T-helper 1 cell treated with Interleukin-12 subunit alpha and Interleukin-12 subunit beta and Interleukin-4 antibody, amounts not matched to agents 30 μg/mL and 1 μg/mL, for 36 hours (primary cell): ENCODE measurements around the gene SLIT1.
"Not testable (repeated sequence)": the region's sequence is repeated elsewhere in the genome, so short reads cannot be mapped to it uniquely, and the experiment has no call there.

Source experiments
- H3K27ac Mint-ChIP-seq: one replicate; pipeline ENCODE4 v1.8.0; 2021; ENCODE audit warnings: mild to moderate bottlenecking, mixed read lengths
- H3K27me3 Mint-ChIP-seq: one replicate; pipeline ENCODE4 v1.8.0; 2021; ENCODE audit warnings: low read depth, mixed read lengths
- H3K36me3 Mint-ChIP-seq: one replicate; pipeline ENCODE4 v1.8.0; 2021; ENCODE audit warnings: low read depth, mixed read lengths
- H3K4me1 Mint-ChIP-seq: one replicate; pipeline ENCODE4 v1.8.0; 2021; ENCODE audit warnings: low read depth, mixed read lengths
- H3K4me3 Mint-ChIP-seq: one replicate; pipeline ENCODE4 v1.8.0; 2021; ENCODE audit warnings: mild to moderate bottlenecking, moderate library complexity, mixed read lengths
- H3K9me3 Mint-ChIP-seq: one replicate; pipeline ENCODE4 v1.8.0; 2021; ENCODE audit warnings: mixed read lengths

SLIT1 gene

DNA sequence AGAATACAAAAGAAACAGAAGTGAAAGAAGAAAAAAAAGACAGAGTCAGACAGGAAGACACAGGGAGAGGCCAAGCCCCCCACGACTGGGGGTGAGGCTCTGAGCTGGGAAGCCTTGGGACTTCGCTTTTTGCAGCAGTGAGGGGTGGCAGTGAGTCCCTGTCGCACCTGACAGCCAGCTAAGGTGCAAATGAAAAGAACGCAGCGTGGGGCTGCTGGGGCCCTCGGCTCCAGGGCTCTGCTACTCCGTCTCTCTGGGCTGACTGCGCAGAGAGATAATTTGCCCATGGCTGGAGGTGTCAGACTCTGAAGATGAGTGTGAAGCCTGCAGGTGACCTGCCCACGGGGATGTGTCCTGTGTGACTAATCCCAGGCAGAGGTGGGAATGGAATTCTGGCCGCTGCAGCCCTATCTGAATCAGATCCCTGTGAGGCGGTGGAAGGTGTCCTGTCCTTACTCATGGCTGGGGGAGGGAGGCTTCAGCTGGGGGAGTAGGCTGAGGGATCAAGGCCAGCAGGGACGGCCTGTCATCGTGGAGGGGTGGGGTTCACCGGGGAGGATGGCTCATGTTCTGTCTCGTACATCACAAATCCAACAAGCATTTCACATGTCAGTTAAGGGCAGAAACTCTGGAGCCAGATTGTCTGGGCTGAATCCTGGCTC is 96.4 kb downstream of the SLIT1 start:
- no peak overlapping the region for H3K27ac Mint-ChIP-seq
- no peak overlapping the region for H3K4me3 Mint-ChIP-seq
- peaks cover 48% of the 10 kb centered on the region for H3K27me3 Mint-ChIP-seq
- H3K36me3 Mint-ChIP-seq, result no peaks in the 10 kb centered on the region
- no peaks in the 10 kb centered on the region for H3K9me3 Mint-ChIP-seq
- no peaks in the 10 kb centered on the region for H3K4me1 Mint-ChIP-seq

DNA sequence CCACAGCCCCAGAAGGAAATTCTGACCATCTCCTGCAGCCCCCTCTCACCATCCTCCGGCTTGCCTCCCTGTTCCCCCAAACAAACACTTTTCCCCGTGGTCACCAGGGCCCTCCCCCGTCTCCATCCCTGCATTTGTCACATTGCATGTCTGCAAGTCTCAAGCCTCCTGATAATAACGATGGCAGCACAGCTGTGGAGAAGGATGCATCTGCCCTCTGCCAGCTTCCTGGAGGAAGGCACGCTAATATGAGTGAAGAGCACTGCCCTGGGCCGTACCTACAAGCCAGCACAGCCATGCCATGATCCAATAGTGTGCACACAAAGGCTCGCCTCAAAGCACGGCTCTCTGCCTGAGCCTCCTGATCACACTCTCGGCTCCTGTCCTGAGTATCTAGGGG is 98.5 kb downstream of the SLIT1 start:
- no peak overlapping the region for H3K27ac Mint-ChIP-seq
- H3K9me3 Mint-ChIP-seq, result no peaks in the 10 kb centered on the region
- H3K36me3 Mint-ChIP-seq, result no peaks in the 10 kb centered on the region
- no peak overlapping the region for H3K4me3 Mint-ChIP-seq
- peaks cover 41% of the 10 kb centered on the region for H3K27me3 Mint-ChIP-seq
- no peaks in the 10 kb centered on the region for H3K4me1 Mint-ChIP-seq

DNA sequence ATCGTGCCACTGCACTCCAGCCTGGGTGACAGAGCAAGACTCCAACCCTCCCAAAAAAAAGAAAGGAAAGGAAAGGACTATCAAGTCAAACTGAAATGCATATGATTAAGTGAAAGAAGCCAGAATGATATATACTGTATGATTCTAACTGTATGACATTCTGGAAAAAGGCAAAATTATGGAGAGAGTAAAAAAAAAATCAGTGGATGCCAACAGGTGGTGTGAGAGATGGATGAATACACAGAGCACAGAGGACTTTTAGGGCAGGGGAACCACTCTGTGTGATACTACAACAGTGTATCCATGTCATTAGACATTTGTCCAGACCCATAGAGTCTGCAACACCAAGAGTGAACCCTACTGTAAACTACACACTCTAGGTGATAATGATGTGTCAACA is 99.2 kb downstream of the SLIT1 start:
- Mint-ChIP-seq H3K4me3 (no peak overlapping the region), H3K27ac (no peak overlapping the region), H3K27me3 (peaks cover 40% of the 10 kb centered on the region)

DNA sequence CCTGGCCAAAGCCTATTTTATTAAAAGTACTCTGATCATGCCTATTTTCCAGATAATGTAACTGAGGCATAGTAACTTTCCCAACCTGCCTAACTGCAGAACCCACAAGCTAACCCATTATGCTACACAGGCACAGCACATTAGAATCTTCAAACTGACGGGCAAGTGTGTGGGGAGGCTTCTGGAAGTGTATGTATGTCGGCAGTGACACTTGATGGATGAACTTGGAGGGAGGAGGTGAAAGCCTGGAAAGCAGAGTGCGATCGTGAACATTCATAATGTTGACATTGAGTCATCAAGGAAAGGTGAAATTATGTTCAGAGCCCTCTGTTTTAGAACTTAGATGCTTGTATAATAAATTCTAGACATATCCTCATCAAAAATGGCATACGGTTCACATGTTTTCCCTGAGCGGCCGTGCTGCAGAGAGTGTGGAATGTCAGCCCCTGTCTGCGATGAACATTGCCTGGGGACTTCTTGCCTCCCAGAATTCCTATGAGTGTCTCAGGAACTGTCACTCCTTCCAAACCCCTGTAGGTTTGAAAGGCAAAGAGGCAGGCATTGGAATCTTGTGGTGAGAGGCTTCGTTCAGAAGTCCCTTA is 102.4 kb downstream of the SLIT1 start:
- Mint-ChIP-seq H3K36me3 (no peaks in the 10 kb centered on the region), H3K4me1 (no peaks in the 10 kb centered on the region), H3K9me3 (no peaks in the 10 kb centered on the region), H3K27ac (no peak overlapping the region), H3K4me3 (no peak overlapping the region), H3K27me3 (peaks cover 32% of the 10 kb centered on the region)

More for the DNA sequence above, 99.2 kb downstream of the SLIT1 start:
- H3K4me1 Mint-ChIP-seq, result no peaks in the 10 kb centered on the region
- H3K36me3 Mint-ChIP-seq, result no peaks in the 10 kb centered on the region
- H3K9me3 Mint-ChIP-seq, result no peaks in the 10 kb centered on the region

DNA sequence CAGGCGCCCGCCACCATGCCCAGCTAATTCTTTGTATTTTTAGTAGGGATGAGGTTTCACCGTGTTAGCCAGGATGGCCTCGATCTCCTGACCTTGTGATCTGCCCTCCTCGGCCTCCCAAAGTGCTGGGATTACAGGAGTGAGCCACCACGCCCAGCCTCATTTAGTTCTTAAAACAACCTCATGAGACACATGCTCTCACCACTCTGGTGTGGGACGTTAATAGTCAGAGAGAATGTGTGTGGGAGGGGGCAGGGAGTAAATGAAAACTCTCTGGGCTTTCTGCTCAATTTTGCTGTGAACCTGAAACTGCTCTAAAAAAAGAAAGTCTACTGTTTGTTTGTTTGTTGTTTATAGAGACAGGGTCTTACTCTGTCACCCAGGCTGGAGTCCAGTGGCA is 103.2 kb downstream of the SLIT1 start:
- not testable (repeated sequence) for H3K27ac Mint-ChIP-seq, H3K9me3 Mint-ChIP-seq, H3K4me3 Mint-ChIP-seq, H3K4me1 Mint-ChIP-seq, H3K36me3 Mint-ChIP-seq
- H3K27me3 Mint-ChIP-seq, result peaks cover 30% of the 10 kb centered on the region

DNA sequence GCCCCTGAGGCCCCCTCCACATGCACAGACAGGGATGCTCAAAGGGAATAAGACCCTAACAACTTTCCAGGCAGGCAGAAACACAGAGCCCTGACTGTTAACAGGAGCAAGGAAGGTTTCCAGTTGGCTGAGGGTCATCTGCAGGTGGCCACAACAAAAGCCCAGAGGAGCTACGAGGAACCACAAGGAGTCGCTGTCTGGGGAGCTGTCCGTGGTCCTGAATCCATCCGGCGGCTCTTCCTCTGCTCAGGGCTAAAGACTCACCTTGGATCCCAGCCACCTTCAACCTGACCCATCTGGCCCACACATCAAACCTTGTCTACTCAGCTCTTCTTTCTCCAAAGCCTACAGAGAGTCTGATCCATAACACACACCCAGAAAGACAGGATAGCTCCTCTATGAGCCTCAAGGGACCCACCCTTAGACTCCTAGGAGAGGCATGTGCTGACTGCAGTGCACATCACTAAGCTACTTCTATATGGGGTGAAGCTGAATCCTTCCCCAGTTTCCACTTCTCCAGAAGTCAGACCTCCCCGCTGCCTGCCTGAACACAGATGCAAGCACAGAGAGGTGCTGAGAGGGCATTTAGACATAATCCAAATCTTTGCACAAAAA is 104.0 kb downstream of the SLIT1 start:
- H3K27me3 Mint-ChIP-seq, result peaks cover 26% of the 10 kb centered on the region
- no peak overlapping the region for H3K27ac Mint-ChIP-seq
- no peak overlapping the region for H3K4me3 Mint-ChIP-seq
- H3K36me3 Mint-ChIP-seq, result no peaks in the 10 kb centered on the region
- H3K9me3 Mint-ChIP-seq, result no peaks in the 10 kb centered on the region
- no peaks in the 10 kb centered on the region for H3K4me1 Mint-ChIP-seq

DNA sequence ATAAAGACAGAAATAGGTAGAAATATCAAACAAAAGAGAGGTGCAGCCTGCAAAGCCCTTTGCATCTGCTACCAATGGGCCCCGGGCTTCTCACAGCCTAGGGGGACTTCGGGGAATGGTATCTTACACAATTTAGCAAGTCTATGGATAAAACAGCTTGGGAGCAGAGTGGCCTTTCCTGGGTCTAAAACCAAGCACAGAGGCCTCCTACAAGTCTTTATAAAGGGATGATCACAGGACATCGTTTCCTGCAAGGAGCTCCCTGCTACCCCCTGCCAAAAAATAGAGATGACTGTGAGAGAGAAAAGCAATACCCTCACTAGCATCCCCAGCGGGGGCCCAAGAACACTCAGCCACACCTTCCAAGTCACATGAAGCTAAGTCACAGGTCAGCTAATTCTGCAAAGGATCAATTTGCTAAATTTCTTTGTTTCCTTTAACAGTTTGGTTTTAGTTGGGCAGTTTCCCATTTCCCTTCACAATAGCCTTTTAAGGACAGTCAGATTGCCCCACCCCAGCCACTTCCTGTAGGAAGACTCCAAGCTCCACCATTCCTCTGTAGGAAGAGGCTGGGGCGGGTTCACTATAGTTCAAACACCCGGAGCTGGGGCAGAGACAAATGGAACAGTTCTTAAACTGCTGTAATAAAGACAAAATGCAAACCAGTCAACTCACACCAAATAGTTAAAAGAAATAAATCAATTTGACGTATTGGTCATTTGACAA is 105.5 kb downstream of the SLIT1 start:
- no peaks in the 10 kb centered on the region for H3K9me3 Mint-ChIP-seq

DNA sequence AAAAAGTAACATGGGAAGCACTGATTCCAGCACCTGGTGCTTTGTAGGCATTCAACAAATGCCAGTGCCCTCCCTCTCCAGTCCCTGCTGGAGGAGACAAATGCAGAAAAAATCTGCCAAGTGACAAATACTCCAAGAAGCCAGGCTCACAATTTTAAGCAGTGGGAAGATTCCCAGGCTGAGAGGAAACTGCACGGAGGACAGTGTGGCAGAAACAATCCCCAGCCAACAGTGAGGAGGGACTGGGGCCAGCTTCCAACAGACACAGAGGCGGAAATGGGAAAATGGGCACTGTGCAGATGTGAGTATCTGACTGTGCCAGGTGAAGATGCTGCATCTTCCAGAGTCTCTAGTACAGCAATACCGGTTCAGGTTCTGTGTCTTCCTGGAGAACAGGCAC is 106.3 kb downstream of the SLIT1 start:
- Mint-ChIP-seq H3K27me3 (peaks cover 21% of the 10 kb centered on the region), H3K4me3 (no peak overlapping the region), H3K9me3 (no peaks in the 10 kb centered on the region), H3K4me1 (no peaks in the 10 kb centered on the region), H3K36me3 (no peaks in the 10 kb centered on the region), H3K27ac (no peak overlapping the region)

More for the DNA sequence above, 105.5 kb downstream of the SLIT1 start:
- H3K36me3 Mint-ChIP-seq, result no peaks in the 10 kb centered on the region
- no peak overlapping the region for H3K4me3 Mint-ChIP-seq
- H3K27me3 Mint-ChIP-seq, result peaks cover 21% of the 10 kb centered on the region
- no peak overlapping the region for H3K27ac Mint-ChIP-seq
- no peaks in the 10 kb centered on the region for H3K4me1 Mint-ChIP-seq

DNA sequence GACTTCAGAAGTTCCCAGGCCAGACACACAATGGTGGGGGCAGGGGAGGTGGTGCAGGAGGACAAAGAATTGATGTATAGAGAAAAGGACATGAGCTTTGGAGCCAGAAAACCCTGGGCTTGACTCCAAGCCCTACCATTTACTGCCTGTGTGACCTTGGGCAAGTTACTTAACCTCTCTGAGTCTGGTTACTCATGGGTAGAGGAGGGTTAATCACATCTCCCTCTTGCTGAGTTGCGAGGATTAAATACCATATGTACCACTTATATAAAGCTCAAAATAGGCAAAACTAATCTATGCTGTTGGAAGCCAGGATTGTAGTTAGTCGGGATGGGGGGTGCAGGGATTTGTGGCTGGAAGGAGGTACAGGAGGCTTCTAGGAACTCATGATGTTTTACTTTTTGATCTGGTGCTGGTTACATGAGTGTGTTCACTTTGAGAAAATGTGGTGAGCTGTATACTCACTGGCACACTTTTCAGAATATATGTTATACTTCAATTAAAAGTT is 106.8 kb downstream of the SLIT1 start:
- H3K27me3 Mint-ChIP-seq, result peaks cover 26% of the 10 kb centered on the region
- H3K27ac Mint-ChIP-seq, result no peak overlapping the region
- no peaks in the 10 kb centered on the region for H3K36me3 Mint-ChIP-seq
- H3K4me3 Mint-ChIP-seq, result no peak overlapping the region
- no peaks in the 10 kb centered on the region for H3K9me3 Mint-ChIP-seq
- H3K4me1 Mint-ChIP-seq, result no peaks in the 10 kb centered on the region

DNA sequence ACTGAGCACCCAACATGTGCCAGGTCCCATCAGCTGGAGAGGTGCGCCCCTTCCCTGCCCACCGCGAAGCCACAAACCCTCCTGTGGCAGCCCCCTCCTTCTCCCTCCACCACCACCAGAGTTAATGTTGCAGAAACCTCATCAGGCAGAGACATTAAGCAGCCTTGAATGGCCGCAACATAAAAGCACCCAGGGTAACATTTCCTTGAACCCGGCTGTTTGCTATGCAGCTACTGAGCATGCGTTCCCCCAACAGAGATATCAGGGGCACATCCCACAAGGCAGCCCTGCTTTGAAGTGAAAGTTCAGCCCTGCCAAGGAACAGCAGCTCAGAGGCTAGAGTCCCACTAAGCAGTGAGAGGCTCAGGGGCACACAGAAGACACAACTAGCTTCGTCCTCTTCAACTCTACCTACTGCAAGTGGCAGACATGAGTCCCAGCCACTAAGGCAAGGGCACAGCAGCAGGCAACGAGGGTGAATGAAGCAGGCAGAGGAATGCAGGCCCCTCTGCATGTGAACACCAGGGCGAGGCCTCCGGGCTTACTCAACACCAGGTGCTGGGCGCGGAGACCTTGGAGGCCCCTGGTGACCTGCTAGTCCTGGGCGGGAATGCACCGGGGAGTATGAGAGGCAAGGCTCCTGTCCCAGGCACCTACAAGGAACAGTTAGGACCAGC is 107.4 kb downstream of the SLIT1 start:
- Mint-ChIP-seq H3K36me3 (no peaks in the 10 kb centered on the region), H3K4me3 (no peak overlapping the region), H3K27me3 (peaks cover 30% of the 10 kb centered on the region), H3K27ac (no peak overlapping the region), H3K9me3 (no peaks in the 10 kb centered on the region), H3K4me1 (no peaks in the 10 kb centered on the region)

DNA sequence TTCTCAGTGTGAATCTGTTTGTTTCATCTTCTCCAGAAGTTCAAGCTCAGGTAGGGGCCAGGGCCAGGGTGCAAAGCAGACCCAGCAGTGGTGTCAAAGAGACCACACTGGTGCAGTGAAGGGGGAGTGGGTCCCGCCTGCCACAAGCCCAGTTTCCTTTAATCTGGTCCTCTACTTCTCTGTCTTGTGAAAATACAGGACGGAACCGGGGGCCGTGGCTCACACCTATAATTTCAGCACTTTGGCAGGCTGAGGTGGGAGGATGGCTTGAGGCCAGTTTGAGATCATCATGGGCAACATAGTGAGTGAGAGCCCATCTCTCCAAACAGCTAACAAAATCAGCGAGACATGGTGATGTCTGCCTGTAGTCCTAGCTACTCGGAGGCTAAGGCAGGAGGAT is 109.0 kb downstream of the SLIT1 start:
- Mint-ChIP-seq H3K27me3 (peaks cover 32% of the 10 kb centered on the region), H3K27ac (no peak overlapping the region), H3K36me3 (no peaks in the 10 kb centered on the region), H3K4me3 (no peak overlapping the region), H3K4me1 (no peaks in the 10 kb centered on the region), H3K9me3 (no peaks in the 10 kb centered on the region)

DNA sequence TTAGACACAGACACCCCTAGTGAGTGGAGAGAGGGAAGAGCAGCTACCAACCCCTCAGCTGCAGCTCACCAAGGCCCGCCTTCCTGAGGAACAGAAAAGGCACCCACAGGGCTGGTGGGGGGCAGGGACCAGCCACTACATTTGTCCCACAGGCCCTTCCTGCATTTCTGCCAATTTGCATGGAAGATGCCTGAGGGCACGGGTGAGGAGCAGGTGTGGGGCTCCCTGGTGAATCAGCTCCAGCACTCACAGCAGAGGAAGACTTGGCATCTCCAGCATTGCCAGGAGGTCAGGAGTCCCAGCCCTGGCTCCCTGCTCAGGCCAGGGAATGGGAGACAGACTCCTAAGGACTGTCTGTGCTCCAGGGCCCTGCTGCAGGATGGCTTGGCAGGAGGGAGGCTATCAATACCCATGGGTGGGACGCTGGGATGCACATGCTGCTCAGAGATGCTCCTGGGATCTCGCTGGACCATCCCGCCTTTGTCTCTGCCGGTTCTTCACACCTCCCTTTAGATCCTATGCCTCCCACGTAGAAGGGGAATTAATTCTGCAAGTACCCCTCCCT is 109.7 kb downstream of the SLIT1 start:
- Mint-ChIP-seq H3K4me3 (no peak overlapping the region), H3K4me1 (no peaks in the 10 kb centered on the region), H3K27me3 (peaks cover 34% of the 10 kb centered on the region), H3K9me3 (no peaks in the 10 kb centered on the region), H3K27ac (no peak overlapping the region), H3K36me3 (no peaks in the 10 kb centered on the region)

DNA sequence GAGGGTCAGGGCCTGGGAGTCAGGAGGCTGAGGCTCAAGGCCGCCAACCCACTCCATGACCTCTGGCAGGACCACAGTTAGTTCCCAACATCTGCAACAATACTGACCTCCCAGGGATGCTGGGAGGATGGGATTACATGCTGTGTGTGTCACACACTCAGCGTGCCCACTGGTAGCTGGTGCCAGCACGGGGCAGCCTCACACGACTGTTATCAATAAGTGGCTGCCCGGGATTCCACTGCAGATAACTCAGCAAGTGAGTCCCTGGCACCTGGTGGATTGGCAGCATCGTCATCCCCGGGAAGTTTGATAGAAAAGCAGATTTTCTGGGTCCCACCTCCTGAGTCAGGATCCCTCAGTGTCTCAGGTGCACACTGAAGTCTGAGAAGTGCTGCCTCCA is 110.3 kb downstream of the SLIT1 start:
- Mint-ChIP-seq H3K4me3 (no peak overlapping the region), H3K4me1 (no peaks in the 10 kb centered on the region), H3K9me3 (no peaks in the 10 kb centered on the region), H3K36me3 (no peaks in the 10 kb centered on the region), H3K27ac (no peak overlapping the region), H3K27me3 (peaks cover 35% of the 10 kb centered on the region)
